ENCODE data around the gene GDA. TPM values are rescaled to one million over a fixed set of nuclear protein-coding genes. Genes with fewer than 3 reads are reported as not detected.

Gene GDA
- total and polyA plus RNA-seq, 2 of the 8 experiments (the other 6 are each of a cell fraction or from before 2014, with no cell fraction given): 0.35 to 3.0 TPM

DNA sequence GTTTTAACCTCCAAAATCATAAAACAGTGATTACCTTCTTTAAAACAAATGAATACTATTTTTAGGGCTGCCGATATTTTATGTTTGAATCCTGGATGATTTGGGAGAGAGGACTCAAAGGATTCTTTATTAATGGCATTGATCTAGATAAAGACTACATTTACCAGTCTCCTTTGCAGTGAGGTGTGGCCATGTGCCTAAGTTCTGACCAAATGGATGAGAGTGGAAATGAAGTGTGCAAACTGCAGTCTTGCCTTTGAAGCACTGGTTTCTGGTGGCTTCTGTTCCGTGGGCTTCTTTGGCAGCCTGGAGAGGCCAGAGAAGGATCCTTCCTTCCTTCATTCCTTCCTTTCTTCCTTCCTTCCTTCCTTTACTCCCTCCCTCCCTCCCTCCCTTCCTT lies 24.3 kb upstream of the GDA start (continued):
- TF ChIP-seq CBX8 (IDR thresholded peaks at IDR 0.05; ENCODE audit: borderline replicate concordance, low read depth, low read length): no peak
- TF ChIP-seq, protein P1, sequence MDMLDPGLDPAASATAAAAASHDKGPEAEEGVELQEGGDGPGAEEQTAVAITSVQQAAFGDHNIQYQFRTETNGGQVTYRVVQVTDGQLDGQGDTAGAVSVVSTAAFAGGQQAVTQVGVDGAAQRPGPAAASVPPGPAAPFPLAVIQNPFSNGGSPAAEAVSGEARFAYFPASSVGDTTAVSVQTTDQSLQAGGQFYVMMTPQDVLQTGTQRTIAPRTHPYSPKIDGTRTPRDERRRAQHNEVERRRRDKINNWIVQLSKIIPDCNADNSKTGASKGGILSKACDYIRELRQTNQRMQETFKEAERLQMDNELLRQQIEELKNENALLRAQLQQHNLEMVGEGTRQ (IDR thresholded peaks at IDR 0.05; ENCODE audit: low read length): no peak
- TF ChIP-seq EZH2 (IDR thresholded peaks at IDR 0.05; ENCODE audit: low read depth, low read length, severe bottlenecking): no peak
- TF ChIP-seq, protein P2, sequence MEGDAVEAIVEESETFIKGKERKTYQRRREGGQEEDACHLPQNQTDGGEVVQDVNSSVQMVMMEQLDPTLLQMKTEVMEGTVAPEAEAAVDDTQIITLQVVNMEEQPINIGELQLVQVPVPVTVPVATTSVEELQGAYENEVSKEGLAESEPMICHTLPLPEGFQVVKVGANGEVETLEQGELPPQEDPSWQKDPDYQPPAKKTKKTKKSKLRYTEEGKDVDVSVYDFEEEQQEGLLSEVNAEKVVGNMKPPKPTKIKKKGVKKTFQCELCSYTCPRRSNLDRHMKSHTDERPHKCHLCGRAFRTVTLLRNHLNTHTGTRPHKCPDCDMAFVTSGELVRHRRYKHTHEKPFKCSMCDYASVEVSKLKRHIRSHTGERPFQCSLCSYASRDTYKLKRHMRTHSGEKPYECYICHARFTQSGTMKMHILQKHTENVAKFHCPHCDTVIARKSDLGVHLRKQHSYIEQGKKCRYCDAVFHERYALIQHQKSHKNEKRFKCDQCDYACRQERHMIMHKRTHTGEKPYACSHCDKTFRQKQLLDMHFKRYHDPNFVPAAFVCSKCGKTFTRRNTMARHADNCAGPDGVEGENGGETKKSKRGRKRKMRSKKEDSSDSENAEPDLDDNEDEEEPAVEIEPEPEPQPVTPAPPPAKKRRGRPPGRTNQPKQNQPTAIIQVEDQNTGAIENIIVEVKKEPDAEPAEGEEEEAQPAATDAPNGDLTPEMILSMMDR (IDR thresholded peaks at IDR 0.05; ENCODE audit: control extremely low read depth in 1 of 3, insufficient read depth in 1 of 3, low read depth in 1 of 3, low read length in 3 of 3): no peak
